ENCODE measurements around the gene FRA10AC1.

Gene FRA10AC1

GRCh38 chr10:93622942-93623341 is 79.5 kb downstream of the FRA10AC1 start:
- no peak for DNase-seq

GRCh38 chr10:93620925-93621324 is 81.5 kb downstream of the FRA10AC1 start:
- DNase-seq, result no peak
